ENCODE results near the gene ANKMY1.

DNA sequence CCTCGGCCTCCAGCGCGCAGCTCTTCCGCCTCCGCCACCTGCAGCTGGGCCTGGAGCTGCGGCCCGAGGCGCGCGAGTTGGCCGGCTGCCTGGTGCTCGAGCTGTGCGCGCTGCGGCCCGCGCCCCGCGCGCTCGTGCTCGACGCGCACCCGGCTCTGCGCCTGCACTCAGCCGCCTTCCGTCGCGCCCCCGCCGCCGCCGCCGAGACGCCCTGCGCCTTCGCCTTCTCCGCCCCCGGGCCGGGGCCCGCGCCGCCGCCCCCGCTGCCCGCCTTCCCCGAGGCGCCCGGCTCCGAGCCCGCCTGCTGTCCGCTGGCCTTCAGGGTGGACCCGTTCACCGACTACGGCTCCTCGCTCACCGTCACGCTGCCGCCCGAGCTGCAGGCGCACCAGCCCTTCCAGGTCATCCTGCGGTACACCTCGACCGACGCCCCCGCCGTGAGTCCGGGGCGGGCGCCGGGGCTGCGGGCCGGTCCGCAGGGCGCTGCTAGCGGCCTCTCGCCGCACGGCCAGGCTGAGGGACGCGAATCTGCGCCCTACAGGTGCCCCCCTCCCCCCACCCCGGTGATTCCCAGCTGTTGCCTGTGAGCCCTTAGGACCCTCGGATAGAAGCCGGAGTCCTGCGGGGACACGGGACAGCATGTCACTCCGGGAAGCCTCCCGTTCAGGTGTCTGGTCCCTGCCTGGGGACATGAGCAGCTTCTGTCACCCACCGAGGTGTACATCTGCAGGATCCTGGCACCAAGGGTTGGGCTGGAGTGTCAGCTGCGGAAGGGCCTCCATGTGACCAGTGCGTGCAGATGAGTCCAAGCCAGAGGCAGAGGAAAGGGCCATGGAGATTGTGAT, 11.1 kb upstream of the ANKMY1 start:
- TF ChIP-seq, protein P1, sequence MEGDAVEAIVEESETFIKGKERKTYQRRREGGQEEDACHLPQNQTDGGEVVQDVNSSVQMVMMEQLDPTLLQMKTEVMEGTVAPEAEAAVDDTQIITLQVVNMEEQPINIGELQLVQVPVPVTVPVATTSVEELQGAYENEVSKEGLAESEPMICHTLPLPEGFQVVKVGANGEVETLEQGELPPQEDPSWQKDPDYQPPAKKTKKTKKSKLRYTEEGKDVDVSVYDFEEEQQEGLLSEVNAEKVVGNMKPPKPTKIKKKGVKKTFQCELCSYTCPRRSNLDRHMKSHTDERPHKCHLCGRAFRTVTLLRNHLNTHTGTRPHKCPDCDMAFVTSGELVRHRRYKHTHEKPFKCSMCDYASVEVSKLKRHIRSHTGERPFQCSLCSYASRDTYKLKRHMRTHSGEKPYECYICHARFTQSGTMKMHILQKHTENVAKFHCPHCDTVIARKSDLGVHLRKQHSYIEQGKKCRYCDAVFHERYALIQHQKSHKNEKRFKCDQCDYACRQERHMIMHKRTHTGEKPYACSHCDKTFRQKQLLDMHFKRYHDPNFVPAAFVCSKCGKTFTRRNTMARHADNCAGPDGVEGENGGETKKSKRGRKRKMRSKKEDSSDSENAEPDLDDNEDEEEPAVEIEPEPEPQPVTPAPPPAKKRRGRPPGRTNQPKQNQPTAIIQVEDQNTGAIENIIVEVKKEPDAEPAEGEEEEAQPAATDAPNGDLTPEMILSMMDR (conservative IDR thresholded peaks at IDR 0.05 in 1 of 2, IDR thresholded peaks at IDR 0.05 in 1 of 2; ENCODE audit: extremely low read depth in 1 of 2, insufficient read depth in 1 of 2, low read depth in 1 of 2, low read length in 2 of 2): no peak
- no peak for TF ChIP-seq EZH2 (IDR thresholded peaks at IDR 0.05; ENCODE audit: borderline replicate concordance, low read length)

Data from mammary epithelial cell (primary cell).